HCT116 (cell line): Measurements from ENCODE around the gene TBC1D8. TPM values are rescaled to one million over a fixed set of nuclear protein-coding genes. Genes with fewer than 3 reads are reported as not detected.

ENCODE experiments used
- ATAC-seq: fragments of 200-7000 bp; cut with Tn5 transposase; 2 replicates; pipeline ENCODE4 v1.9.1; 2020; ENCODE audit warnings: mild to moderate bottlenecking, moderate library complexity
- BruUV-seq: library from RNA; stranded (reverse); fragments of 400-500 nt; replicated peaks from 2 replicates; lab custom pipeline; 2021; lab: Mats Ljungman, UMichigan
- CTCF ChIA-PET: fragments of 300-600 bp; sonication (Branson Sonifier 250); formaldehyde crosslinking; loops from one replicate; lab custom pipeline; 2021; ENCODE audit warnings: antibody characterized with exemption; lab: Charles Lee
- POLR2A ChIA-PET: fragments of 300-600, 350-600 bp; sonication (Branson Sonifier 250); formaldehyde crosslinking; loops from one replicate; lab custom pipeline; 2021; ENCODE audit warnings: antibody characterized with exemption; lab: Charles Lee
- RAD21 ChIA-PET, 2 experiments: fragments of 300-600 bp; sonication (Branson Sonifier 250); formaldehyde crosslinking; loops; one replicate each; lab custom pipeline; 2023; ENCODE audit warnings: low total read pairs in 2 of 2; ENCODE audit not compliant: uncharacterized antibody in 2 of 2, unreplicated experiment in 2 of 2, low non-redundant PET in 1 of 2; lab: Charles Lee
- DNase-seq: peaks from one replicate; pipeline ENCODE4 v3.0.0-alpha.2; 2010; ENCODE audit warnings: low read depth, low spot score
- H2AFZ ChIP-seq: fragments of 200-600 bp; shearing (Covaris generic), sonication (generic); 2 replicates; pipeline ENCODE4 v1.6.1; 2017; ENCODE audit warnings: low read depth, mixed run types, mixed read lengths, antibody characterized with exemption, low read length; ENCODE audit not compliant: poor library complexity, severe bottlenecking
- H3K27ac ChIP-seq: 2 replicates; pipeline ENCODE4 v1.5.1; 2012; ENCODE audit warnings: low read depth, low read length
- H3K27me3 ChIP-seq: fragments of 200-600 bp; sonication (generic); 2 replicates; pipeline ENCODE4 v1.6.1; 2016; ENCODE audit warnings: mixed run types, low read length, mixed read lengths; ENCODE audit not compliant: insufficient read depth
- H3K36me3 ChIP-seq, 2 experiments: fragments of 200-500 bp in 1 of 2; fragments of 200-600 bp in 1 of 2; sonication (Bioruptor generic) in 1 of 2; sonication (generic) in 1 of 2; 2 replicates each; pipeline versions ENCODE4 v1.5.1 to v1.6.1; 2014 to 2016; ENCODE audit warnings: low read length in 2 of 2, inconsistent platforms in 1 of 2, mixed read lengths in 1 of 2, mixed run types in 1 of 2; ENCODE audit not compliant: insufficient read depth in 2 of 2, control insufficient read depth in 1 of 2
- H3K4me1 ChIP-seq, 2 experiments: fragments of 200-600 bp in 1 of 2; sonication (generic) in 1 of 2; 2 replicates each; pipeline versions ENCODE4 v1.5.1 to v1.6.1; 2012 to 2017; ENCODE audit warnings: low read length in 2 of 2, inconsistent platforms in 1 of 2, mild to moderate bottlenecking in 1 of 2, mixed read lengths in 1 of 2, mixed run types in 1 of 2, moderate library complexity in 1 of 2; ENCODE audit not compliant: insufficient read depth in 2 of 2, control insufficient read depth in 1 of 2
- H3K4me2 ChIP-seq: fragments of 200-600 bp; sonication (generic); 2 replicates; pipeline ENCODE4 v1.6.1; 2017; ENCODE audit warnings: mixed run types, low read length, mixed read lengths
- H3K4me3 ChIP-seq, 2 experiments: fragments of 200-600 bp in 1 of 2; sonication (generic) in 1 of 2; replicated peaks in 1 of 2; 2 replicates each; pipeline ENCODE4 v1.5.1; 2011 to 2016; ENCODE audit warnings: low read length in 2 of 2, control low read depth in 1 of 2, low read depth in 1 of 2, mild to moderate bottlenecking in 1 of 2, mixed read lengths in 1 of 2, mixed run types in 1 of 2
- H3K79me2 ChIP-seq: fragments of 200-600 bp; sonication (generic); 2 replicates; pipeline ENCODE4 v1.6.1; 2017; ENCODE audit warnings: mild to moderate bottlenecking, mixed run types, low read length, moderate library complexity, mixed read lengths; ENCODE audit not compliant: insufficient read depth
- H3K9ac ChIP-seq: fragments of 200-600 bp; sonication (generic); 2 replicates; pipeline ENCODE4 v1.6.1; 2016; ENCODE audit warnings: low read length, mixed read lengths
- H3K9me2 ChIP-seq: fragments of 200-600 bp; sonication (generic), shearing (Covaris generic); 2 replicates; pipeline ENCODE4 v1.6.1; 2017; ENCODE audit warnings: mixed run types, mild to moderate bottlenecking, moderate library complexity; ENCODE audit not compliant: insufficient read depth
- H3K9me3 ChIP-seq, 2 experiments: fragments of 200-500 bp in 1 of 2; fragments of 200-600 bp in 1 of 2; sonication (Bioruptor generic) in 1 of 2; sonication (generic) in 1 of 2; 2 replicates each; pipeline ENCODE4 v1.6.1; 2014 to 2017; ENCODE audit warnings: low read length in 2 of 2, mixed read lengths in 2 of 2, inconsistent platforms in 1 of 2, low read depth in 1 of 2, mild to moderate bottlenecking in 1 of 2, mixed run types in 1 of 2, moderate library complexity in 1 of 2; ENCODE audit not compliant: control insufficient read depth in 1 of 2, insufficient read depth in 1 of 2
- H4K20me1 ChIP-seq: fragments of 200-600 bp; sonication (generic), shearing (Covaris generic); 2 replicates; pipeline ENCODE4 v1.6.1; 2017; ENCODE audit warnings: mixed run types, mild to moderate bottlenecking, moderate library complexity; ENCODE audit not compliant: insufficient read depth
- ATF3 ChIP-seq: IDR thresholded peaks from 2 replicates; pipeline ENCODE4 v1.6.1; 2012
- CBX3 ChIP-seq: IDR thresholded peaks from 2 replicates; pipeline ENCODE4 v1.6.1; 2012; ENCODE audit warnings: low read depth
- CEBPB ChIP-seq: IDR thresholded peaks from 2 replicates; pipeline ENCODE4 v1.6.1; 2012; ENCODE audit warnings: low read depth
- CTCF ChIP-seq, 3 experiments: fragments of 200-600 bp in 1 of 3; sonication (generic) in 1 of 3; IDR thresholded peaks in 2 of 3; conservative IDR thresholded peaks in 1 of 3; 2 replicates each; pipeline ENCODE4 v1.5.1; 2012 to 2017; ENCODE audit warnings: low read depth in 2 of 3, low read length in 2 of 3, antibody characterized with exemption in 1 of 3, borderline replicate concordance in 1 of 3, control low read depth in 1 of 3, mild to moderate bottlenecking in 1 of 3, mixed read lengths in 1 of 3, mixed run types in 1 of 3, moderate library complexity in 1 of 3; ENCODE audit not compliant: insufficient read depth in 1 of 3
- EGR1 ChIP-seq: IDR thresholded peaks from 2 replicates; pipeline ENCODE4 v1.6.1; 2012; ENCODE audit warnings: low read depth
- ELF1 ChIP-seq: IDR thresholded peaks from 2 replicates; pipeline ENCODE4 v1.6.1; 2012; ENCODE audit warnings: low read depth, borderline replicate concordance
- EZH2 ChIP-seq: fragments of 200-600 bp; sonication (generic); IDR thresholded peaks from 2 replicates; pipeline ENCODE4 v1.6.1; 2017; ENCODE audit warnings: antibody characterized with exemption, mixed run types
- EZH2phosphoT487 ChIP-seq: fragments of 200-600 bp; IDR thresholded peaks from 2 replicates; pipeline ENCODE4 v1.6.1; 2018; ENCODE audit warnings: antibody characterized with exemption, borderline replicate concordance
- JUND ChIP-seq: IDR thresholded peaks from 2 replicates; pipeline ENCODE4 v1.6.1; 2012
- POLR2A ChIP-seq: IDR thresholded peaks from 2 replicates; pipeline ENCODE4 v1.7.0; 2011; ENCODE audit warnings: borderline replicate concordance; ENCODE audit not compliant: insufficient read depth, insufficient read length; ENCODE audit errors: extremely low read depth
- POLR2AphosphoS5 ChIP-seq: IDR thresholded peaks from 2 replicates; pipeline ENCODE4 v1.6.1; 2011; ENCODE audit warnings: mild to moderate bottlenecking, low read depth, low read length, moderate library complexity
- RAD21 ChIP-seq: IDR thresholded peaks from 2 replicates; pipeline ENCODE4 v1.6.1; 2012; ENCODE audit warnings: low read depth, mild to moderate bottlenecking
- REST ChIP-seq: IDR thresholded peaks from 2 replicates; pipeline ENCODE4 v1.6.1; 2012; ENCODE audit warnings: low read depth
- SIN3A ChIP-seq: IDR thresholded peaks from 2 replicates; pipeline ENCODE4 v1.6.1; 2012; ENCODE audit warnings: low read depth
- SP1 ChIP-seq: IDR thresholded peaks from 2 replicates; pipeline ENCODE4 v1.6.1; 2012; ENCODE audit warnings: low read depth
- SRF ChIP-seq: IDR thresholded peaks from 2 replicates; pipeline ENCODE4 v1.6.1; 2012; ENCODE audit warnings: low read depth
- TCF7L2 ChIP-seq: IDR thresholded peaks from 2 replicates; pipeline ENCODE4 v1.7.0; 2011; ENCODE audit warnings: borderline replicate concordance, inconsistent platforms; ENCODE audit not compliant: insufficient read depth, insufficient read length; ENCODE audit errors: extremely low read depth
- YY1 ChIP-seq: IDR thresholded peaks from 2 replicates; pipeline ENCODE4 v1.6.1; 2011; ENCODE audit warnings: low read length, low read depth, moderate library complexity, mild to moderate bottlenecking; ENCODE audit not compliant: insufficient replicate concordance; ENCODE audit errors: extremely low read depth
- ZFX ChIP-seq: fragments of 450-650 bp; IDR thresholded peaks from 2 replicates; pipeline ENCODE4 v1.6.1; 2017
- intact Hi-C: fragments of 100-400 bp; cut with micrococcal nuclease; formaldehyde crosslinking; loops from 2 replicates; pipeline ENCODE4 v1.10.0; 2022
- total RNA-seq: library from RNA; stranded (reverse); gene quantifications from one replicate; pipeline ENCODE4 v1.2.1, GENCODE V29; 2021; ENCODE audit not compliant: unreplicated experiment

Gene TBC1D8
- total RNA-seq, 1 experiment from 2014 or later, result 44.0 TPM

GRCh38 chr2:101190747-101191516 lies 39.8 kb upstream of the TBC1D8 start:
- Histone ChIP-seq H3K4me1 (no peaks in the 10 kb centered on the region), H3K4me3 (no peak overlapping the region), H3K27ac (no peak overlapping the region), H3K9ac (no peak overlapping the region), H3K36me3 (no peaks in the 10 kb centered on the region), H3K9me2 (no peaks in the 10 kb centered on the region), H3K9me3 (0 out of 4 replicates have a peak, but pooled peaks cover 0 to 4% of the 10 kb centered on the region in 2 experiments), H3K79me2 (no peaks in the 10 kb centered on the region), H3K27me3 (no peaks in the 10 kb centered on the region), H3K4me2 (no peak overlapping the region), H4K20me1 (no peaks in the 10 kb centered on the region), H2AFZ (no peak overlapping the region)
- intact Hi-C loops, result no loop called here
- ChIA-PET CTCF (interaction anchor here (0.6 to 1.2 kb wide), 3 partner anchors 14 to 625 kb away, joined by 3 to 6 read pairs (median 3); no protein-coding TSS in a partner anchor), POLR2A (interaction anchor here (0.6 to 1.4 kb wide), 3 partner anchors 8 to 820 kb away, joined by 3 to 6 read pairs (median 3); no protein-coding TSS in a partner anchor), RAD21 (no interaction called here)
- no peak for DNase-seq
- no peak for TF ChIP-seq POLR2A
- TF ChIP-seq YY1, result no peak
- no peak for TF ChIP-seq ATF3
- TF ChIP-seq EZH2, result no peak
- TF ChIP-seq CEBPB, result no peak
- TF ChIP-seq REST, result no peak
- no peak for TF ChIP-seq ELF1
- TF ChIP-seq RAD21, result no peak
- no peak for TF ChIP-seq SP1
- TF ChIP-seq SRF, result no peak
- no peak for TF ChIP-seq CBX3
- TF ChIP-seq POLR2AphosphoS5, result no peak
- no peak for TF ChIP-seq TCF7L2
- no peak for TF ChIP-seq EGR1
- no peak for TF ChIP-seq ZFX
- TF ChIP-seq CTCF (IDR thresholded peaks at IDR 0.05 in 2 of 3, conservative IDR thresholded peaks at IDR 0.05 in 1 of 3; ENCODE audit: borderline replicate concordance in 1 of 3, insufficient read depth in 1 of 3, low read depth in 2 of 3, low read length in 2 of 3), result no peak
- TF ChIP-seq JUND, result no peak
- TF ChIP-seq SIN3A, result no peak
- TF ChIP-seq EZH2phosphoT487, result no peak
- BruUV-seq, result no TSS peak
- no peak for ATAC-seq
